Putamen (tissue), 1 donor: ENCODE measurements around the gene COBLL1.
A peak's percentile ranks its signal among the peaks of the same experiment; 100 is the strongest.

Source experiments
- DNase-seq: peaks from one replicate; pipeline ENCODE4 v3.0.0-alpha.2; 2016; ENCODE audit warnings: low spot score

COBLL1 gene

GRCh38 chr2:164757934-164758695, 83.5 kb downstream of the COBLL1 start:
- no peak for DNase-seq

- no peak for DNase-seq
Observed at GRCh38 chr2:164756773-164757172, 84.8 kb downstream of the COBLL1 start.

- no peak for DNase-seq
Observed at GRCh38 chr2:164755952-164756351, 85.7 kb downstream of the COBLL1 start.

- no peak for DNase-seq
Observed at GRCh38 chr2:164754157-164755093, 87.2 kb downstream of the COBLL1 start.

GRCh38 chr2:164752956-164753355, 88.7 kb downstream of the COBLL1 start:
- DNase-seq, result no peak

GRCh38 chr2:164747783-164748433, 93.7 kb downstream of the COBLL1 start:
- no peak for DNase-seq

- no peak for DNase-seq
Observed at GRCh38 chr2:164747140-164747539, 94.5 kb downstream of the COBLL1 start.

- no peak for DNase-seq
Observed at GRCh38 chr2:164746713-164747112, 94.9 kb downstream of the COBLL1 start.

GRCh38 chr2:164745012-164745797, 96.4 kb downstream of the COBLL1 start:
- no peak for DNase-seq

GRCh38 chr2:164742738-164743317, 98.8 kb downstream of the COBLL1 start:
- no peak for DNase-seq

- peak; percentile 13 for DNase-seq
Observed at GRCh38 chr2:164739966-164740365, 101.7 kb downstream of the COBLL1 start.

GRCh38 chr2:164737612-164738081, 104.0 kb downstream of the COBLL1 start:
- peak; percentile 41 for DNase-seq

GRCh38 chr2:164735309-164735919, 106.2 kb downstream of the COBLL1 start:
- no peak for DNase-seq

- no peak for DNase-seq
Observed at GRCh38 chr2:164734196-164734595, 107.4 kb downstream of the COBLL1 start.

GRCh38 chr2:164725542-164725941, 116.1 kb downstream of the COBLL1 start:
- DNase-seq, result no peak

GRCh38 chr2:164722616-164723338, 118.8 kb downstream of the COBLL1 start:
- DNase-seq, result no peak

- DNase-seq, result no peak
Observed at GRCh38 chr2:164721430-164721829, 120.2 kb downstream of the COBLL1 start.

GRCh38 chr2:164719996-164720941, 121.4 kb downstream of the COBLL1 start:
- no peak for DNase-seq
